T-helper 1 cell treated with Interleukin-12 subunit alpha and Interleukin-12 subunit beta and Interleukin-4 antibody, amounts not matched to agents 30 ng/mL and 1 ng/mL, for 36 hours (primary cell): ENCODE results near the gene SH3D19. TPM values are rescaled to one million over a fixed set of nuclear protein-coding genes. Genes with fewer than 3 reads are reported as not detected.

Experiments
- intact Hi-C: fragments of 100-400 bp; cut with micrococcal nuclease; formaldehyde crosslinking; loops from one replicate; pipeline ENCODE4 v1.15.1; 2024
- total RNA-seq: library from RNA; stranded (reverse); gene quantifications from 2 replicates; pipeline ENCODE4 v1.2.3, GENCODE V29; 2022

SH3D19 gene, protein sequence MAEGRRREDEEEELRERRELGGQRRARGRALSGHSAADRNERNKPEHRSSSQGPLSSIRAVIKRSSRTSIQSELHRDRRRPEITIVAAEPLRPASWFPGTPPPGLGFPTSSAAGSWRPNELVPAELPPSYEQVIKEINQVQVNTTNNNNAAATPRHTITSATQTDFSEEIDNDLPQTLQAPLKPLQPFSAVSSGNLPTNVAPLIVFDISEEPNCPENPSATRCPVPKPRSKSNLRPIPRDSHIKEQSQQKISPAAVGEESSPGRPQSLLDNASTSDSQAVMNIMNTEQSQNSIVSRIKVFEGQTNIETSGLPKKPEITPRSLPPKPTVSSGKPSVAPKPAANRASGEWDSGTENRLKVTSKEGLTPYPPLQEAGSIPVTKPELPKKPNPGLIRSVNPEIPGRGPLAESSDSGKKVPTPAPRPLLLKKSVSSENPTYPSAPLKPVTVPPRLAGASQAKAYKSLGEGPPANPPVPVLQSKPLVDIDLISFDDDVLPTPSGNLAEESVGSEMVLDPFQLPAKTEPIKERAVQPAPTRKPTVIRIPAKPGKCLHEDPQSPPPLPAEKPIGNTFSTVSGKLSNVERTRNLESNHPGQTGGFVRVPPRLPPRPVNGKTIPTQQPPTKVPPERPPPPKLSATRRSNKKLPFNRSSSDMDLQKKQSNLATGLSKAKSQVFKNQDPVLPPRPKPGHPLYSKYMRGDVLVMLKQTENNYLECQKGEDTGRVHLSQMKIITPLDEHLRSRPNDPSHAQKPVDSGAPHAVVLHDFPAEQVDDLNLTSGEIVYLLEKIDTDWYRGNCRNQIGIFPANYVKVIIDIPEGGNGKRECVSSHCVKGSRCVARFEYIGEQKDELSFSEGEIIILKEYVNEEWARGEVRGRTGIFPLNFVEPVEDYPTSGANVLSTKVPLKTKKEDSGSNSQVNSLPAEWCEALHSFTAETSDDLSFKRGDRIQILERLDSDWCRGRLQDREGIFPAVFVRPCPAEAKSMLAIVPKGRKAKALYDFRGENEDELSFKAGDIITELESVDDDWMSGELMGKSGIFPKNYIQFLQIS
- not detected in 2 replicates for total RNA-seq

DNA sequence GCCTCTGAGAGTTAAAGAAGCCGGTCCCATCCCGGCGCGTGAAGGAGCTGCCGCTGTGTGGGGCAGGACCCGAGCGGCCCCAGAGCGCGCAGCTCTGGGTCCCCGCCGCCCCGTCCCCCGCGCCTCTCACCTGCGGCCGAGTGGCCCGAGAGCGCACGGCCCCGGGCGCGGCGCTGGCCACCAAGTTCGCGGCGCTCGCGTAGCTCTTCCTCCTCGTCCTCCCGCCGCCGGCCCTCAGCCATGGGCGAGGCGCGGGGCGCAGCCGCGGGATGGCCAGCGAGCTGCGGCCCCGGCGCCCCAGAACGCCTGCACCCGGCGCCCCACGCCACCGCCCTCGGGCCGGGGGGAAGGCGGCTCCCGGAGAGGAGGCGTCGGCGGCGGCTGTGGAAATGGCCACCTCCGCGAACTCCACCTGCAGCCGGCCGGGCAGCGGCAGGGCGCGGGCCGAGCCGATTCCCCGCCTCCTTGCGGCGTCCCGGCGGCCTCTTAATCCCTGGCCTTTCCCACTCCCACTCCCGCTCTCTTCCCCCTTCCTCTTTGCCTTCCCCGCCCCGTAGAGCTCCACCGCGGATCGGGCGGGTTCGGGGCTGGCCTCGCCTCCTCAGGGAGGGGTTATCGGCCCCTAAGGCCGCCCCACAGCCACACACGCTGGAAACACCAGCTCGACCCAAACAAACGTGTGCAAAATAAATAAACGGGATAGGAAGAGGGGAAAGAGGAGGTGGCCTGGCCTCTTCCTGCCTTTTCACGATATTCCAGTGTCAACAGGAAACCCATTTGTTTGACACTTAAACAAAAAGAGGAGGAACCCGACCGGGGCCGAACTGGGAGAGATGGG lies at the start of gene SH3D19:
Gene SH3D19 (minus strand): TSS at position 495 of the 838 bp plus-strand sequence. CDS start 253 bp downstream, at position 242.
- intact Hi-C loops: no loop called here

GRCh38 chr4:151362404-151363164 lies 37.2 kb upstream of the SH3D19 start:
- intact Hi-C loops: loop anchor here (1.0 to 10.0 kb wide), 13 partner anchors 46 to 1372 kb away; partner anchors contain the start of genes GATB and RPS3A

GRCh38 chr4:151361966-151362365 lies 36.6 kb upstream of the SH3D19 start:
- intact Hi-C loops: loop anchor here (1.0 to 10.0 kb wide), 13 partner anchors 46 to 1373 kb away; partner anchors contain the start of genes GATB and RPS3A

- intact Hi-C loops: loop anchor here (5.0 to 10.0 kb wide), 7 partner anchors 264 to 1374 kb away; partner anchors contain the start of gene RPS3A
Measured at GRCh38 chr4:151361126-151361525, 35.7 kb upstream of the SH3D19 start.

DNA sequence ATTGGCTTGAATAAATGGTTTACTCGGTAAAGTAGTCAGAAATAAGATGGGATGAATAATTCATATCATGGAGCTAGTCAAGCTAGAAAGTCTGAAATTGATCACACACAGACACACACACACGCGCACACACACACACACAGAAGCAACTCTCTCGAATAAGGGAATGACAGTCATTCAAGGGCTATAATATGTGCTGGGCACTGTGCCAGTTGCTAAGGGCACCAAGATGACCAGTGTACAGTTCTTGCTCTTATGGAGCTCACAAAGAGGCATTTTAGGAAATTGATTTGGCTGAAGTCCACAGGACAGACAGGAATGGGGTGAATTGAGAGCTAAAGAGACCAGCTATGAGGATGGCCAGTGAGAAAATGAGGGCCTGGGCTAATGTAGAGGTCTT lies 34.2 kb upstream of the SH3D19 start:
- intact Hi-C loops: no loop called here

- intact Hi-C loops: no loop called here
Measured at GRCh38 chr4:151358266-151358665, 32.9 kb upstream of the SH3D19 start.

GRCh38 chr4:151356510-151356909 lies 31.1 kb upstream of the SH3D19 start:
- intact Hi-C loops: no loop called here

GRCh38 chr4:151355155-151355554 lies 29.8 kb upstream of the SH3D19 start:
- intact Hi-C loops: no loop called here

DNA sequence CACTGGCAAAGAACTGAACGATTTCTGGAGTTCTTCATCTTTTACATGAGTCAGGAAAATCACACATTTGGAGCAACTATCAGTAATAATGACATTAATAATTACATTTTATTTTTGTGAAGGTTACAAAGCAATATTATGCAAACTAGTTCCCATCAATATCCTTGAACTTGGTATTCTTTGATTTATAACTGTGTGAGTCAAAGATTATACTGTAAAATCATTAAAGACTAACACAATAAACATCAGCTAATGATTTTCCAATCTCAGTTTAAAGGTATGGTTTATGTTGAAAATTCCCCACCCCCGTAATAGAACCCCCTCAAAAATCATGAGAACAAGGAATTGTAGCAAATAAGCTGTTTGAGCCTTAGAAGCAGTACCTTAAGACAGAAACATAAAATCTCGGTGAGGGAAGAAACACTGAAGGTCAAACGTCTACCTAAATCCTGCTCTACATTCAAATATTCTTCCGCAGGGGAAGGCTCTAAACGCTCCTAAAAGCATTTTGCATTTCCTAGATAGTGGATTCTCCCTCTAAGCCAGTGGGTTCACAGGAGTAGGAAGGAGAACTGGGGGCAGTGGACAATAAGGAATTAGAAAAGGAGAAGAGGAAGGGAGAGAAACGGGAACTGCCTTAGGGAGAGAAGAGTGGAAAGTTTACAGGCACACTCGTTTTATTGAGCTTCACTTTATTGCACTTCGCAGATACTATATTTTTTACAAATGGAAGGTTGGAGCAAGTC lies 22.3 kb upstream of the SH3D19 start:
- intact Hi-C loops: no loop called here

DNA sequence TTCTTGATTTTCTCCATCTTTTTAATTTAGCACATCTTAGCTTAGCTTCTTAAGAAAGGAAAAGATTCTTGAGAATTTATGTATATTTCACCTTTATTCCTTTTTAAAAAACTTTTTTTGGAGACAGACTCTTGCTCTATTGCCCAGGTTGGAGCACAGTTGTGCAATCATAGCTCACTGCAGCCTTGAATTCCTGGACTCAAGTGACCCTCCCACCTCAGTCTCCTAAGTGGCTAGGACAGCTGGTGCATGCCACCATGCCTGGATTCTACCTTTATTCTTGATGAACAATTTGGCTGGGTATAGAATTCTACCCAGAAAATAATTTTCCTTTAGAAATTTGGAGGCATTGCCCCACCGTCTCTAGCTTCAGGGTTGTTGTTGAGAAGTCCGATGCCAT lies 19.5 kb upstream of the SH3D19 start:
- intact Hi-C loops: no loop called here

- intact Hi-C loops: no loop called here
Measured at GRCh38 chr4:151340751-151341385, 15.5 kb upstream of the SH3D19 start.

DNA sequence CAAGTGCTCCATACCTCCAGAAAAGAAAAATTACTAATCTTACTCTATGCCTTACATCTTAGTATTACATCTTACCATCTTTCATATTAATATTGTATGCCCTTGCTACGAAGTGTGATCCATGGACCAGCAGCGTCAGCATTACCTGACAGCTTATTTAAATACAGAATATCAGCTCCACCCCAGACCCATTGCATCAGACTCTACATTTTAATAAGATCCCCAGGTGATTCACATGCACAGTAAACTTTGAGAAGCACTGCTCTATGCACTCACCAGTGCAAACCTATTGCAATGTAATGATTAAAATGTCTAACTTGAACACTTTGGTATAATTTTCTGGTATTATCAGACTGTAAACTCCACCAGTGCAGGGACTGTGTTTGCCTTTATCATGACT lies 14.1 kb upstream of the SH3D19 start:
- intact Hi-C loops: no loop called here

GRCh38 chr4:151331276-151332042 lies 6.1 kb upstream of the SH3D19 start:
- intact Hi-C loops: no loop called here

DNA sequence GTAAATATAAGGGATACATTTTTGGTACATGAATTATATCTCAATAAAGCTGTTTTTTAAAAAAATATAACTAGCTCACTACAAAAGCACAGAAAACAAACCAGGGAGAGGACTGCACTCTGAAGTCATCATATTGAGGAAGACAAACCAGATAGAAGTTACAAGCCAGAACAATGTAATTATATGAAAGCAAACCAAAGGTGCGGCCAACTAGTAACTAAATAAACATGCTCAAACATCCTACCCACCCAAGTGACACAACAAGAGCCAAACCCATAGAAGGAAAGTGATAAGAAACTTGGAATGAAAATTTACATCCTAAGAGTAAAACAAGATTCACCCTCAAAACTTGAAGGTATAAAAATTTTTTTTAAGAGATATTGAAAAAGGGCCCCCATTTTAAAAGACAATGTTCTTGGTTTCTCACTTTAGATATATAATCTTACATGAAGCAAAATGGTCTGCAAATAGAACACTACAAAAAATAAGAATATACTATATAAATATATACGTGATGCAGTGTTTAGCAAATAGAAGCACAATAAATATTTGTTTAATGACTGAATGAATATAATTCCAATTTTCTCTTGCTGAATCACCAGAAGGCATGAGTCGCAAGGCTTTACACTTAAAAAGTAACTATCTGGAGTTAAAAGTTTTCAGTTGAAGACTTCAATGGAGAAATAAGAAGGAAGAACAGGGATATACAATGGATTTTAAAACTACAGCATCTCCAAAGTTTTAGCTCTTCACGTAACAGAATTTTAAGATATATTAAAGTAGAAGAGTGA lies 4.0 kb upstream of the SH3D19 start:
- intact Hi-C loops: no loop called here

DNA sequence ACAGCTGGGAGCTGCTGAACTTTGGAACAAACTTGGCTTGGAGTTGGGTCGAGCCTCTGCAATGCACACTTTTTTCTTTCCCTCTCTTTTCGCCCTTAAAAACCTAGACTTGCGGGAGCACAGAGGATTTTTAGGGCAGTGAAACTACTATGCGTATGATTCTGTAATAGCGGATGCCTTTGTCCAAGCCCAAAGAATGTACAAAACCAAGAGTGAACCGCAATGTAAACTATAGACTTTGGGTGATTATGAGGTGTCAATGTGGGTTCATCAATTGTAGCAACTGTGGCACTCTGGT lies 493 bp upstream of the SH3D19 start:
- intact Hi-C loops: no loop called here

DNA sequence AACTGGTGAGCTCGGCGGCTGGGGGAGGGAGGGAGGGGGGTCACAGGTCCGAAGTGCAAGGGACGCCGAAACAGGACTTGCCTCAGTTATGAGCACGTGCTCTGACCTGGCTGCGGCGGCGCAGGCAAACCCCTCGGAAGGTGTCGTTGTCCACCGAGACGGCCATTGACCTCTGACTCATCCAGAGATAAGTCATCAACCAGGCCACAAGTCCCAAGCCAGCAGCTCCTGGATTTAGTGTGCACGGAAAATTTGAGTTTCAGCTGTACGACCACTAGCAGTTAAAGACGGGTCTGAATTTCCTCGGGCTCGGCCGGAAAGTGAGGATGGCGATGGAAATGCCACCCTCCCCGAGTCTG lies 674 bp downstream of the SH3D19 start:
- intact Hi-C loops: no loop called here

DNA sequence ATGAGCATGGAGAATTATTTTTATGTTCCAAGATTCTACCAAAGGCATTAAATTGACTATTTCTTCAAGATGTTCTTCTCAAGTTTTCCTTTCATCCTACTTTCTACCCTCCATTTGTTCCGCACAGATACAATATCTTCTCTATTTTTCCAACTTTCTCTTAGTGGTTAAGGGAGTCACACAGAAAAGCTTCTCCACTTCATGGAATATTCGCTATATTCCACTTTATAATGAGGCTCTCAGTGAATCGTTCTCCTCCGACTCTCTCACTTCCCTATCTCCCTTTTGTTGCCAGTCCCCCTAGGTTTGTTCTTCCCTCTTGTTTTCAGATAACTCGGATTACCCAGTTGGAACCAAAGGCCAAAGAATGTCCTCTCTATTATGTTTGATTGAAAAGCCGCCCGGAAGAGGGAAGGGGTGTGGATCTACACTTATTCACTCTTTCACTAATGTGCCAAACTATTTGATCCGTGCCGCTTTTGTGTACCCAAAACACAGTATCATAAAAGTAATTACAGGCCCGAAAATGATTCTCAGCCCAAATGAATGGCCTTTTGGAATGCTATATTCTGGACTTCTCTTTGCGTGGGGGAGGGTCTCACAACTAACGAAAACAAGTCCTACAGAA lies 1.2 kb downstream of the SH3D19 start:
- intact Hi-C loops: no loop called here
